GM19239 (cell line): ENCODE results near the gene ABCC6.
"Not testable (repeated sequence)": the region's sequence is repeated elsewhere in the genome, so short reads cannot be mapped to it uniquely, and the experiment has no call there.

ENCODE experiments used
- DNase-seq: peaks from one replicate; pipeline ENCODE4 v3.0.0; 2011; ENCODE audit warnings: low spot score; ENCODE audit not compliant: insufficient read length
- FAIRE-seq: peaks from 2 replicates; lab custom pipeline; 2011; peaks lifted over from hg19 to GRCh38; lab: Jason Lieb, UNC

ABCC6 gene

GRCh38 chr16:16222850-16223661 is at the start of gene ABCC6:
Gene ABCC6, minus strand, starts transcription at chr16:16223494. Its CDS starts 60 bp downstream, at chr16:16223434.
- not testable (repeated sequence) for DNase-seq, FAIRE-seq

- not testable (repeated sequence) for DNase-seq, FAIRE-seq
These were observed 49.4 kb upstream of the ABCC6 start for GRCh38 chr16:16272573-16273221.

GRCh38 chr16:16271658-16272057 is 48.4 kb upstream of the ABCC6 start:
- not testable (repeated sequence) for FAIRE-seq, DNase-seq

- not testable (repeated sequence) for DNase-seq, FAIRE-seq
These were observed 45.0 kb upstream of the ABCC6 start for GRCh38 chr16:16268185-16268808.

GRCh38 chr16:16267708-16268107 is 44.4 kb upstream of the ABCC6 start:
- not testable (repeated sequence) for DNase-seq, FAIRE-seq

- FAIRE-seq, DNase-seq: not testable (repeated sequence)
These were observed 41.8 kb upstream of the ABCC6 start for GRCh38 chr16:16265044-16265443.

GRCh38 chr16:16263947-16264346 is 40.7 kb upstream of the ABCC6 start:
- not testable (repeated sequence) for DNase-seq, FAIRE-seq

GRCh38 chr16:16262954-16263555 is 39.8 kb upstream of the ABCC6 start:
- FAIRE-seq, DNase-seq: not testable (repeated sequence)

GRCh38 chr16:16259971-16260370 is 36.7 kb upstream of the ABCC6 start:
- DNase-seq, FAIRE-seq: not testable (repeated sequence)

- FAIRE-seq, DNase-seq: not testable (repeated sequence)
These were observed 35.5 kb upstream of the ABCC6 start for GRCh38 chr16:16258822-16259221.

GRCh38 chr16:16257301-16257923 is 34.1 kb upstream of the ABCC6 start:
- FAIRE-seq, DNase-seq: not testable (repeated sequence)

- not testable (repeated sequence) for FAIRE-seq, DNase-seq
These were observed 29.1 kb upstream of the ABCC6 start for GRCh38 chr16:16252377-16252776.

GRCh38 chr16:16249621-16250330 is 26.5 kb upstream of the ABCC6 start:
- DNase-seq, FAIRE-seq: not testable (repeated sequence)

GRCh38 chr16:16247439-16247838 is 24.1 kb upstream of the ABCC6 start:
- not testable (repeated sequence) for FAIRE-seq, DNase-seq

- not testable (repeated sequence) for FAIRE-seq, DNase-seq
These were observed 23.4 kb upstream of the ABCC6 start for GRCh38 chr16:16246578-16247262.

- FAIRE-seq, DNase-seq: not testable (repeated sequence)
These were observed 20.6 kb upstream of the ABCC6 start for GRCh38 chr16:16243886-16244285.

GRCh38 chr16:16240667-16241066 is 17.4 kb upstream of the ABCC6 start:
- DNase-seq, FAIRE-seq: not testable (repeated sequence)

GRCh38 chr16:16237738-16238137 is 14.4 kb upstream of the ABCC6 start:
- FAIRE-seq, DNase-seq: not testable (repeated sequence)
